GM12878 (cell line): ENCODE results near the gene THAP7. TPM values are rescaled to one million over a fixed set of nuclear protein-coding genes. Genes with fewer than 3 reads are reported as not detected.

Source experiments
- ATAC-seq: fragments of 200-7000 bp; cut with Tn5 transposase; 3 replicates; pipeline ENCODE4 v1.9.1; 2020; ENCODE audit warnings: mild to moderate bottlenecking, moderate library complexity
- BruUV-seq: library from RNA; stranded (reverse); fragments of 400-500 nt; replicated peaks from 2 replicates; lab custom pipeline; 2021; lab: Mats Ljungman, UMichigan
- CTCF ChIA-PET: fragments of 300-600 bp; sonication (Branson Sonifier 250); formaldehyde crosslinking; extraction: SDS; loops from one replicate; lab custom pipeline; 2021; ENCODE audit warnings: inconsistent platforms; lab: Yijun Ruan, JAX
- POLR2A ChIA-PET: fragments of 350-600 bp; formaldehyde crosslinking; extraction: SDS; loops from one replicate; lab custom pipeline; 2021; ENCODE audit warnings: inconsistent platforms; lab: Charles Lee
- RAD21 ChIA-PET: fragments of 300-600 bp; sonication (Branson Sonifier 250); formaldehyde crosslinking; loops from one replicate; lab custom pipeline; 2023; ENCODE audit warnings: antibody characterized with exemption; ENCODE audit not compliant: unreplicated experiment; lab: Charles Lee
- SMC1A ChIA-PET: fragments of 300-600 bp; sonication (Branson Sonifier 250); formaldehyde crosslinking; loops from one replicate; lab custom pipeline; 2023; ENCODE audit not compliant: unreplicated experiment, uncharacterized antibody; lab: Charles Lee
- DNase-seq: peaks from one replicate; pipeline ENCODE4 v3.0.0-alpha.2; 2011; ENCODE audit warnings: low read depth, low spot score
- FAIRE-seq: peaks from 3 replicates; lab custom pipeline; 2011; peaks lifted over from hg19 to GRCh38; lab: Jason Lieb, UNC
- H2AFZ ChIP-seq: 2 replicates; pipeline ENCODE4 v1.6.0; 2011; ENCODE audit warnings: low read depth, low read length, control low read depth; ENCODE audit not compliant: control insufficient read depth
- H3K27ac ChIP-seq: 2 replicates; pipeline ENCODE4 v1.5.1; 2011; ENCODE audit warnings: control low read depth; ENCODE audit not compliant: control insufficient read depth, insufficient read depth
- H3K27me3 ChIP-seq, 2 experiments: replicated peaks in 1 of 2; 2 replicates each; pipeline versions ENCODE4 v1.6.0 to v1.6.1; 2011; ENCODE audit warnings: low read length in 1 of 2; ENCODE audit not compliant: control insufficient read depth in 2 of 2, insufficient read depth in 2 of 2
- H3K36me3 ChIP-seq, 2 experiments: 2 replicates each; pipeline ENCODE4 v1.5.1; 2011; ENCODE audit warnings: low read length in 1 of 2; ENCODE audit not compliant: control insufficient read depth in 2 of 2, insufficient read depth in 2 of 2
- H3K4me1 ChIP-seq: 2 replicates; pipeline ENCODE4 v1.6.1; 2011; ENCODE audit warnings: mild to moderate bottlenecking, low read length, moderate library complexity, mixed read lengths; ENCODE audit not compliant: control insufficient read depth, insufficient read depth
- H3K4me2 ChIP-seq: 2 replicates; pipeline ENCODE4 v1.6.0; 2011; ENCODE audit warnings: control low read depth; ENCODE audit not compliant: control insufficient read depth, insufficient read depth
- H3K4me3 ChIP-seq: fragments of 200-600 bp; sonication (generic); 2 replicates; pipeline ENCODE4 v1.5.1; 2016
- H3K79me2 ChIP-seq: 2 replicates; pipeline ENCODE4 v1.6.0; 2011; ENCODE audit warnings: low read length; ENCODE audit not compliant: control insufficient read depth, insufficient read depth
- H3K9ac ChIP-seq: 2 replicates; pipeline ENCODE4 v1.8.0; 2011; ENCODE audit warnings: low read length, control low read depth, mixed read lengths; ENCODE audit not compliant: control insufficient read depth, insufficient read depth
- H3K9me3 ChIP-seq: replicated peaks from 3 replicates; pipeline ENCODE4 v1.5.1; 2011; ENCODE audit warnings: mild to moderate bottlenecking, low read length; ENCODE audit not compliant: control insufficient read depth, insufficient read depth
- H4K20me1 ChIP-seq: 2 replicates; pipeline ENCODE4 v1.6.0; 2011; ENCODE audit not compliant: control insufficient read depth, insufficient read depth
- BMI1 ChIP-seq: fragments of 450-650 bp; IDR thresholded peaks from 2 replicates; pipeline ENCODE4 v1.6.1; 2016; ENCODE audit warnings: mild to moderate bottlenecking, moderate library complexity, borderline replicate concordance
- PAX5 ChIP-seq: IDR thresholded peaks from 2 replicates; pipeline ENCODE4 v1.6.1; 2011; ENCODE audit warnings: low read depth, low read length, borderline replicate concordance
- PKNOX1 ChIP-seq: fragments of 450-650 bp; IDR thresholded peaks from 2 replicates; pipeline ENCODE4 v1.6.1; 2016; ENCODE audit warnings: mild to moderate bottlenecking
- RUNX3 ChIP-seq: IDR thresholded peaks from 2 replicates; pipeline ENCODE4 v1.6.1; 2012; ENCODE audit warnings: low read length, inconsistent platforms
- SP1 ChIP-seq: IDR thresholded peaks from one replicate; pipeline ENCODE4 v1.6.1; 2011; ENCODE audit warnings: low read depth, low read length
- ZBTB40 ChIP-seq: fragments of 450-650 bp; IDR thresholded peaks from 2 replicates; pipeline ENCODE4 v1.6.1; 2016; ENCODE audit warnings: mild to moderate bottlenecking, moderate library complexity, borderline replicate concordance
- WGBS: methylation state at CpG from one replicate; pipeline ENCODE4 v1.1.6; 2016; ENCODE audit warnings: low lambda C conversion rate; ENCODE audit not compliant: insufficient replicate concordance, insufficient coverage; ENCODE audit errors: missing lambda C conversion rate; 5-methylcytosine and 5-hydroxymethylcytosine counted together
- in situ Hi-C: fragments of 300-500 bp; cut with MboI; formaldehyde crosslinking; loops from 9 replicates; pipeline ENCODE4 v1.14.3; 2018; ENCODE audit warnings: mixed read lengths
- intact Hi-C: fragments of 100-400 bp; cut with micrococcal nuclease; formaldehyde crosslinking; loops from one replicate; pipeline ENCODE4 v1.14.2; 2022; ENCODE audit not compliant: unreplicated experiment
- polyA plus RNA-seq, 11 experiments: library from polyadenylated mRNA; depleted of rRNA in 4 of 11; unstranded in 6 of 11; stranded (reverse) in 5 of 11; fragments of >200 nt; fragmentation: Nextera tagmentation in 4 of 11; fragmentation: Illumina TruSeq in 1 of 11; extraction: Ambion mirVana in 4 of 11; extraction: Trizol in 1 of 11; gene quantifications; 1 replicate in 1 of 11; 2 replicates in 10 of 11; pipeline versions ENCODE4 v1.2.1 to v1.2.3, GENCODE V29; 2011 to 2016; ENCODE audit warnings: inconsistent platforms in 2 of 11, missing spikeins in 2 of 11, low read depth in 1 of 11
- total RNA-seq, 4 experiments: library from RNA; depleted of rRNA in 3 of 4; stranded (reverse); fragments of >200 nt in 3 of 4; fragmentation: Illumina TruSeq in 1 of 4; extraction: Trizol in 1 of 4; gene quantifications; 2 replicates each; pipeline versions ENCODE4 v1.2.1 to v1.2.3, GENCODE V29; 2013 to 2021
- TF ChIP-seq, protein P1 (sequence below): fragments of 450-650 bp; IDR thresholded peaks from 2 replicates; pipeline ENCODE4 v1.6.1; 2018; ENCODE audit warnings: borderline replicate concordance, mild to moderate bottlenecking; ENCODE audit not compliant: partially characterized antibody
- TF ChIP-seq, protein P2 (sequence below): fragments of 150-350 bp; IDR thresholded peaks from 2 replicates; pipeline ENCODE4 v1.6.1; 2016; ENCODE audit warnings: low read depth, low read length

THAP7 gene
- total and polyA plus RNA-seq, 10 of the 15 experiments (the other 5 are each of a cell fraction or from before 2014, with no cell fraction given) = 0.66 to 58.3 (median 26.3) TPM

GRCh38 chr22:21014202-21014725 lies 12.3 kb upstream of the THAP7 start:
- H3K27me3 ChIP-seq = no peaks in the 10 kb centered on the region; a peak in 2 of 4 replicates
- DNase-seq (peak; percentile 43), FAIRE-seq (peak; percentile 96), ATAC-seq (peak; percentile 96)
- intact Hi-C loops (no loop called here), in situ Hi-C loops (no loop called here)
- H3K36me3 ChIP-seq = no peaks in the 10 kb centered on the region
- no TSS peak for BruUV-seq
- no peaks in the 10 kb centered on the region for H3K79me2 ChIP-seq
- no peak overlapping the region for H3K9ac ChIP-seq
- no peak overlapping the region for H3K27ac ChIP-seq
- ChIA-PET POLR2A (no interaction called here), CTCF (no interaction called here), SMC1A (interaction anchor here (1.1 kb wide), 1 partner anchor 11 kb away, joined by 3 read pairs; no protein-coding TSS in a partner anchor), RAD21 (no interaction called here)
- peak overlapping the region; percentile 45 for H3K4me3 ChIP-seq
- no peaks in the 10 kb centered on the region for H3K9me3 ChIP-seq
- no peak overlapping the region; the same call in 1 of the 2 replicates for H2AFZ ChIP-seq
- WGBS = under 1% methylated on average over 40 of the region's 40 CpGs
- H4K20me1 ChIP-seq = no peaks in the 10 kb centered on the region
- H3K4me1 ChIP-seq = peaks cover 7% of the 10 kb centered on the region
- peak overlapping the region; percentile 76 for H3K4me2 ChIP-seq
- TF ChIP-seq, protein P1, sequence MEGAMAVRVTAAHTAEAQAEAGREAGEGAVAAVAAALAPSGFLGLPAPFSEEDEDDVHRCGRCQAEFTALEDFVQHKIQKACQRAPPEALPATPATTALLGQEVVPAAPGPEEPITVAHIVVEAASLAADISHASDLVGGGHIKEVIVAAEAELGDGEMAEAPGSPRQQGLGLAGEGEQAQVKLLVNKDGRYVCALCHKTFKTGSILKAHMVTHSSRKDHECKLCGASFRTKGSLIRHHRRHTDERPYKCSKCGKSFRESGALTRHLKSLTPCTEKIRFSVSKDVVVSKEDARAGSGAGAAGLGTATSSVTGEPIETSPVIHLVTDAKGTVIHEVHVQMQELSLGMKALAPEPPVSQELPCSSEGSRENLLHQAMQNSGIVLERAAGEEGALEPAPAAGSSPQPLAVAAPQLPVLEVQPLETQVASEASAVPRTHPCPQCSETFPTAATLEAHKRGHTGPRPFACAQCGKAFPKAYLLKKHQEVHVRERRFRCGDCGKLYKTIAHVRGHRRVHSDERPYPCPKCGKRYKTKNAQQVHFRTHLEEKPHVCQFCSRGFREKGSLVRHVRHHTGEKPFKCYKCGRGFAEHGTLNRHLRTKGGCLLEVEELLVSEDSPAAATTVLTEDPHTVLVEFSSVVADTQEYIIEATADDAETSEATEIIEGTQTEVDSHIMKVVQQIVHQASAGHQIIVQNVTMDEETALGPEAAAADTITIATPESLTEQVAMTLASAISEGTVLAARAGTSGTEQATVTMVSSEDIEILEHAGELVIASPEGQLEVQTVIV = no peak
- TF ChIP-seq BMI1 (peak; percentile 96), PKNOX1 (peak; percentile 92), PAX5 (no peak), RUNX3 (0 out of 2 replicates have a peak, but pooled peaks have one; percentile 31), SP1 (peak; percentile 70), ZBTB40 (0 out of 2 replicates have a peak, but pooled peaks have one; percentile 50)
- TF ChIP-seq, protein P2, sequence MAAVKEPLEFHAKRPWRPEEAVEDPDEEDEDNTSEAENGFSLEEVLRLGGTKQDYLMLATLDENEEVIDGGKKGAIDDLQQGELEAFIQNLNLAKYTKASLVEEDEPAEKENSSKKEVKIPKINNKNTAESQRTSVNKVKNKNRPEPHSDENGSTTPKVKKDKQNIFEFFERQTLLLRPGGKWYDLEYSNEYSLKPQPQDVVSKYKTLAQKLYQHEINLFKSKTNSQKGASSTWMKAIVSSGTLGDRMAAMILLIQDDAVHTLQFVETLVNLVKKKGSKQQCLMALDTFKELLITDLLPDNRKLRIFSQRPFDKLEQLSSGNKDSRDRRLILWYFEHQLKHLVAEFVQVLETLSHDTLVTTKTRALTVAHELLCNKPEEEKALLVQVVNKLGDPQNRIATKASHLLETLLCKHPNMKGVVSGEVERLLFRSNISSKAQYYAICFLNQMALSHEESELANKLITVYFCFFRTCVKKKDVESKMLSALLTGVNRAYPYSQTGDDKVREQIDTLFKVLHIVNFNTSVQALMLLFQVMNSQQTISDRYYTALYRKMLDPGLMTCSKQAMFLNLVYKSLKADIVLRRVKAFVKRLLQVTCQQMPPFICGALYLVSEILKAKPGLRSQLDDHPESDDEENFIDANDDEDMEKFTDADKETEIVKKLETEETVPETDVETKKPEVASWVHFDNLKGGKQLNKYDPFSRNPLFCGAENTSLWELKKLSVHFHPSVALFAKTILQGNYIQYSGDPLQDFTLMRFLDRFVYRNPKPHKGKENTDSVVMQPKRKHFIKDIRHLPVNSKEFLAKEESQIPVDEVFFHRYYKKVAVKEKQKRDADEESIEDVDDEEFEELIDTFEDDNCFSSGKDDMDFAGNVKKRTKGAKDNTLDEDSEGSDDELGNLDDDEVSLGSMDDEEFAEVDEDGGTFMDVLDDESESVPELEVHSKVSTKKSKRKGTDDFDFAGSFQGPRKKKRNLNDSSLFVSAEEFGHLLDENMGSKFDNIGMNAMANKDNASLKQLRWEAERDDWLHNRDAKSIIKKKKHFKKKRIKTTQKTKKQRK = no peak
